GM18505 (cell line): ENCODE measurements around the gene INHBA.
A peak's percentile ranks its signal among the peaks of the same experiment; 100 is the strongest.

Source experiments
- ATAC-seq: cut with Tn5 transposase; IDR thresholded peaks from one replicate; pipeline ENCODE4 v1.9.1; 2021; ENCODE audit not compliant: unreplicated experiment
- POLR2A ChIP-seq: IDR thresholded peaks from 4 replicates; pipeline ENCODE4 v1.6.1; 2011; ENCODE audit warnings: borderline replicate concordance; ENCODE audit not compliant: insufficient read depth, insufficient read length; ENCODE audit errors: extremely low read depth

Gene INHBA

DNA sequence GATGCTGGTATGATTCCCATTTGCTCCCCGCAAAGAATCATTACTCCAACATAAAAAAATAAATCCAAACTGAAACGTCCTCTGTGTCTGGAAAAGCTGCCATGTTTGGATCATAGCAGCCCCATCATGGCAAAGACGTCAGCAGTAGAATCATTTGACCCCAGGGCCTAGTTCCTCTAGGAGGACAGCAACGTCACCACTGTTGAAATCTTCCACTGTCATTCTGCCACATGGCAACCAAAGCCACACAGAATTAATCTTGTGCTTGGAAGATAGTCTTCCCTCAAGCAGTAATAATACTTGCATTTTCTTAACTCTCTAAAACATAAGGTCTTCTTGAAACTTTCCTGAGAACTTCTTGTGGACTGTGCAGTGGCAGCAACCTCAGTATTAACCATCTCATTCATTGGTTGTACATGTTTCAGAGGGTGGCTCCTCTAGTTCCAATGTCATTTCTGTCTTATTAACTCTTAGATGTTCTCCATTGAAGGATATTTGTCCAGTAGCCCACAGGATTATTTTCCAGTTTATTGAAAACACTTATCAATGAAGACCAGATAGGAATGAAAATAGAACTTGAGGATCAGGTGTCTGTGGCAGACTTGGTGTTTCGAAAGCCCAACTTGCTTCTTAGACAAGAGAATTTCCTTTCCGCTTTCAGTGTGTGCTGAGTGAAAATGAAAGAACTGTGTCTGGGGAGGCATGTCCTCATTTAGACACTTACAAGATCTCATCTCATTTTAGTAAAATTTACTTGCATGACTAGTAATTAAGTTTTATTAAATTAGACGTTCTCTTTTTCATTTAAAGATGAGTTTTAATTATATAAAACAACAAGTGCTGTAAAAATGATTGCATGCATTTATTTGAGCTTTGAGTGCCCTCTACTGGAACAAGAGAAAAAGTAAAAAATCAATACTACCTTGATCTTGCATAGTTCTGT is 28.9 kb upstream of the INHBA start:
- TF ChIP-seq POLR2A = no peak
- peak; percentile 98 for ATAC-seq

DNA sequence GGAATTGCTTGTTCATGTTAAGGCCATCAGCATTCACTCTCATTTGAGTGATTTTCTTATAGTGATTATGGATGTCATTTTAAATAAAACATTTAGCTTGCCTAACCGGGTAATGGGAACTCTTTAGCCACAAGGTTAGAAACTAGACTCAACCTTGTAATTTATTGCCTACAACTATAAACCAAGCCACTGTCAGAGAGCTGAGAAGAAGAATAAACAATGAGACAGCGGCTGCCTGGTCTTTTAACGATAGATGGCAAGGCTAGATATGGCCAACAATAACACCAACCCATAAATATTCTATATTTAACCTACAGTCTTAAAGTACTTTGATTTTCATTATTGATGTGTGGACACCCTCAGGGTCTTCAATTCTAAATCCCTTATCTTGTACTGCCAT is 27.8 kb upstream of the INHBA start:
- TF ChIP-seq POLR2A = no peak
- ATAC-seq = no peak

DNA sequence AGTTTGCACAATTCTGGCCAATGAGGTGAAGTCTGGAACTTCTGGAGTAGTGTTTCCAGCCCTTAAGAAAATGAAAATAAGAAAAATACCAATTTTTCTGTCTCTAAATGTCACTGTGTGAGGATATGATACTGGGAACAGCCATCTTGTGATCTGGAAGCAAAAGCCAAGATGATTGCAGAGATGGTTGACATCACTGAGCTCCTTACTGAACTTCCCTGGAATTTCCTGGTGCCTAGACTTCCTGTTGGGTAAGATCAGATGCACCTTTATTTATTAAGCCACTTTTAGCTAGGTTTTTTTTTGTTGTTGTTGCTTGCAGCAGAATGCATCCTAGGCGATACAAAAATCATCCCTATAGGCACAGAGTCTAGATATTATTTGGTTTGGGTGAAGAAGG is 27.3 kb upstream of the INHBA start:
- ATAC-seq = no peak
- TF ChIP-seq POLR2A = no peak

DNA sequence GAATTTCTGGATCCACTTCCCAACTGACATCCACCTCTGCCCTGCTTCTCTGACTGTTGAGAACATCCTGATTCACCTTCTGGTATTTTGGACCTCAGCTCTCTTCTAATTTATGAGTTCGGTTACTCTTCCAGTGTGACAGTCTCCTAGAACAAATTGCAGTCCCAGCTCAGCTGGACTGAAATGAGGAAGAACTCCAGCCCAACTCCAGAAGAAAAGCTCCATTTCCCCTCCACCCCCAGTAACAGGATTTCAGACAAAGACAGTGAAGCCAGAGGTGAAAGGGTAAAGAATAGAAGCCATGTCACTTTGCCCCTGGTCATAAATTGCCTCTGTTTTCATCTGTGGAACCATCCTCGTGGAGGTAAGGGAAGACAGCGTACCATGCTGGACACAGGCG is 26.2 kb upstream of the INHBA start:
- no peak for ATAC-seq
- TF ChIP-seq POLR2A = no peak

DNA sequence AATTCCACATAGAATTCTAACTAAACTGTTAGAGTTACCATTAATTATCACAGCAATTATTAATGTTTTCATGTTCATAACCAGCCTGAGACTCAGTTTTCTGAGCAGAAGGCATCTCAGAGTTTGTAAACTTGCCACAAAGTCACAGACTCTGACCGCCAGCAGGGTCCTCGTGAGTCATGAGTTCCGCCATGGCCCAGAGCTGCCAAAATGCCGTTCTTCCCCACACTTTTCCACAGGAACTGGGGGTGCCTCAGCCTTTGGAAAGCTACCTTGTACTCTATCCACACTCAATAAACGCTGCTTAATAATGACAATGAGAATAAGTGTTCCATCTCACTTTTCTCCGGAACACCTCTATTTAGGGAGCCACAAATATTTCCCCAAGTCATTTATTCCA is 22.1 kb upstream of the INHBA start:
- no peak for TF ChIP-seq POLR2A
- ATAC-seq = no peak

DNA sequence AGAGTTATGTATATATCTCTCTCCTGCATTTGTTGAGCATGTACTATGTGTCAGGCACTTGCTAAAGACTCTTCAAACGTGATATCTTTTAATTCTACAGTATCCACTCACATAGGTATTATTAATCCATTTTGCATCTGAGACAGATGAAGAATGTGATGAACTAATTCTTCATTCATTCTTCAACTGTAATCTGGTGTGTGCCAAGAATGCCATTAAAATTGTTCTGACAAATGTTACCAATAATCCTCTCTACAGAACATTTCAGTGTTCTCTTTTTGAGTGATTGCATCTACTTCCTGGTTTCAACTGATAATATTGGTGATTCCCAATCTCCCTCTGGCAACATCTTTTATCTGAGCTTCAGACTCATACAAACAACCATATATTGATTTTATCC is 18.0 kb upstream of the INHBA start:
- TF ChIP-seq POLR2A = no peak
- ATAC-seq = no peak

- no peak for ATAC-seq
- TF ChIP-seq POLR2A = no peak
Observed at GRCh38 chr7:41720046-41720445, 17.2 kb upstream of the INHBA start.

DNA sequence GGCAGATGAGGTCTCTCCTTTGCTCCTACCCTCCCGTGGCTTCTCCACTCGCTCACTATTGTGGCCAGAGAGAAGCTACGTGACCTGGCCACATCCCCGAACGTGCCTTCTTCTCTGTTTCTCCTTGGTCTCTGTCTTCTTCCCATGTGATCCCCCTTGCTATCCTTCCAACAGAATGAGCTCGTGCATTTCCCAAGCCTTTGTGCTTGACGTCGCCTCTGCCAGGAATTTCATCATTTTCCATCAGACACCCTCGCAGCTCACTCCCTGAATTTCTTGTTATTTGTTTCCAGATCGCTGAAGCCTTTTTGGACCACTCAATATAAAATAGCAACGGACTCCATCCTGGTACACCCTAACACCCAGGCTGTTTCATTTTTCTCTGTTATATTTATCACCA is 13.8 kb upstream of the INHBA start:
- ATAC-seq = no peak
- no peak for TF ChIP-seq POLR2A

- ATAC-seq = no peak
- TF ChIP-seq POLR2A = no peak
Observed at GRCh38 chr7:41715000-41715399, 12.1 kb upstream of the INHBA start.

GRCh38 chr7:41711283-41712064 is 8.6 kb upstream of the INHBA start:
- TF ChIP-seq POLR2A = no peak
- no peak for ATAC-seq

- TF ChIP-seq POLR2A = no peak
- ATAC-seq = no peak
Observed at GRCh38 chr7:41710838-41711237, 7.9 kb upstream of the INHBA start.

- ATAC-seq = no peak
- no peak for TF ChIP-seq POLR2A
Observed at GRCh38 chr7:41709621-41710020, 6.7 kb upstream of the INHBA start.

GRCh38 chr7:41708581-41709358 is 5.9 kb upstream of the INHBA start:
- no peak for TF ChIP-seq POLR2A

More at GRCh38 chr7:41708581-41709358, 5.9 kb upstream of the INHBA start:
- ATAC-seq = no peak
